ENCODE measurements around the gene ASB13.
"Not testable (repeated sequence)": the region's sequence is repeated elsewhere in the genome, so short reads cannot be mapped to it uniquely, and the experiment has no call there.

Gene ASB13

DNA sequence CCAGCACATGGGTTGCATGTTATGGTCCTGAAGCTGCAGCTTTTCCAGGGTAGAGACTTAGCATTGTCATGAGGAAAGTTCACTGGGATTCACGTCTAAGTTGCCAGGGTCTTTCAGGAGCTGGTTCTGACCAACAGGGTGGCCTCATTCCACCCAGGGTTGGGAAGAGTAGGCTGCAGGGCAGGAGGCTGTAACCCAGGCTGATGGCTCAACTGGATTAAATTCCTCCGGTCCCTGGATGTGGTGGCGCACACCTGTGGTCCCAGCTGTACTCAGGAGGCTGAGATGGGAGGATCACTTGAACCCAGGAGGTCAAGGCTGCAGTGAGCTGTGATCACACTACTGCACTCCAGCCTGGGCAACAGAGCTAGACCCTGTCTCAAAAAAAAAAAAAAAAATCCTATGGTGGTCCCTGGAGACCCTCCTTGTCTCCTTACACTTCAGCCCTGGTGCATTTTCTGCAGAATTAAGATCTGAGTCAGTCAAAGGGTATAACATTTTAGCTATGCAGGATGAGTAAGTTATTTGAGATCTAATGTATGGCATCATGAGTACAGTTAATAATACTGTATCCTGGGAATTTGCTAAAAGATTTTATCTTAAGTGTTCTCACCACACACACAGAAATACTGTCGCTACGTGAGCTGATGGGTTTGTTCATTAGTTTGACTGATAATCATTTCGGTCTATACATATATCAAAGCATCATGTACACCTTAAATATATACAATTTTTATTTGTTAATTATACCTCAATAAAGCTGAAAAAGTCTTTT lies 44.0 kb downstream of the ASB13 start:
- Histone ChIP-seq H3K9ac (ENCODE audit: insufficient read length, low read depth) (no peak overlapping the region), H3K4me3 (ENCODE audit: insufficient read length, low read depth) (no peak overlapping the region), H3K36me3 (ENCODE audit: insufficient read depth, insufficient read length, low read length) (no peaks in the 10 kb centered on the region), H3K27me3 (ENCODE audit: insufficient read depth, insufficient read length) (no peaks in the 10 kb centered on the region), H3K9me3 (ENCODE audit: insufficient read depth, low read length) (no peaks in the 10 kb centered on the region), H3K4me1 (ENCODE audit: insufficient read depth, insufficient read length) (no peaks in the 10 kb centered on the region)
- DNase-seq (ENCODE audit: low read depth, low spot score), result no peak
- TF ChIP-seq YY1 (IDR thresholded peaks at IDR 0.05; ENCODE audit: insufficient read depth, insufficient read length) (no peak), SUZ12 (IDR thresholded peaks at IDR 0.05; ENCODE audit: extremely low read depth, insufficient read depth, insufficient read length) (no peak), ZNF274 (IDR thresholded peaks at IDR 0.05; ENCODE audit: low read depth, low read length) (no peak)

DNA sequence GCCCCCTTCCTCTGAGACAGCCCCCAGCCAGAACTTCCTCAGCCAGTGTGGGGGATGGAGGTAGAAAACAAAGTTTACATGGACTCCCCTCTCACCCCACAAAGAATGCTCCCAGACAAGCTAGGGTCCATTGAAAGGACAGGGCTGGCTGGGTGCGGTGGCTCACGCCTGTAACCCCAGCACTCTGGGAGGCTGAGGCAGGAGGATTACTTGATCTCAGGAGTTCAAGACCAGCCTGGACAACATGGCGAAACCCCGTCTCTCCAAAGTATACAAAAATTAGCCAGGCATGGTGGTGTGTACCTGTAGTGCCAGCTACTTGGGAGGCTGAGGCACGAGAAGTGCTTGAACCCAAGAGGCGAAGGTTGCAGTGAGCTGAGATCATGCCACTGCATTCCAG lies 45.0 kb downstream of the ASB13 start:
- not testable (repeated sequence) for H3K4me3 ChIP-seq (ENCODE audit: insufficient read length, low read depth); H3K9me3 ChIP-seq (ENCODE audit: insufficient read depth, low read length); H3K27me3 ChIP-seq (ENCODE audit: insufficient read depth, insufficient read length); DNase-seq (ENCODE audit: low read depth, low spot score); H3K9ac ChIP-seq (ENCODE audit: insufficient read length, low read depth); H3K4me1 ChIP-seq (ENCODE audit: insufficient read depth, insufficient read length); H3K36me3 ChIP-seq (ENCODE audit: insufficient read depth, insufficient read length, low read length)

DNA sequence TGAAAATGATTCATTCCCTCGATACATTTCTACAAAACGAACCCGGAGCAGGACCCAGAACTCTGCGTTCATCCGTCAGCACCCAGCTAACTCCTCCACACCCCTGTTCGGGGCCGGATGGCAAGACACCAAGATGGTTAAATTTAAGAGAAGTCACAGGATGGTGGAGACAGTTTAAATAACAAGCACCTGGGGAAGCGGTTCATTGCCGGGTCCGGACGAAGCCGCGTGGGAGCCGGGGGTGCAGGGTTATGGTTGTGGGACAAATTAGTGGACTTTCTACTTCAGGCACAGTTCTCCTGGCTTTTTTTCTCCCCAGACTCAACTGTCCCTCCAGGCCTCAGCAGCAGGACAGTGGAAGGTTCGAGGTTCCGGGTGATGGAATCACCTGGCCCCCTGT lies 45.4 kb downstream of the ASB13 start:
- DNase-seq (ENCODE audit: low read depth, low spot score), result no peak
- no peaks in the 10 kb centered on the region for H3K9me3 ChIP-seq (ENCODE audit: insufficient read depth, low read length)
- H3K4me1 ChIP-seq (ENCODE audit: insufficient read depth, insufficient read length), result peaks cover under 1% of the 10 kb centered on the region
- no peak overlapping the region for H3K9ac ChIP-seq (ENCODE audit: insufficient read length, low read depth)
- no peak for TF ChIP-seq SUZ12 (IDR thresholded peaks at IDR 0.05; ENCODE audit: extremely low read depth, insufficient read depth, insufficient read length)
- no peak for TF ChIP-seq ZNF274 (IDR thresholded peaks at IDR 0.05; ENCODE audit: low read depth, low read length)
- no peak for TF ChIP-seq YY1 (IDR thresholded peaks at IDR 0.05; ENCODE audit: insufficient read depth, insufficient read length)
- no peaks in the 10 kb centered on the region for H3K36me3 ChIP-seq (ENCODE audit: insufficient read depth, insufficient read length, low read length)
- H3K4me3 ChIP-seq (ENCODE audit: insufficient read length, low read depth), result no peak overlapping the region
- H3K27me3 ChIP-seq (ENCODE audit: insufficient read depth, insufficient read length), result no peaks in the 10 kb centered on the region

DNA sequence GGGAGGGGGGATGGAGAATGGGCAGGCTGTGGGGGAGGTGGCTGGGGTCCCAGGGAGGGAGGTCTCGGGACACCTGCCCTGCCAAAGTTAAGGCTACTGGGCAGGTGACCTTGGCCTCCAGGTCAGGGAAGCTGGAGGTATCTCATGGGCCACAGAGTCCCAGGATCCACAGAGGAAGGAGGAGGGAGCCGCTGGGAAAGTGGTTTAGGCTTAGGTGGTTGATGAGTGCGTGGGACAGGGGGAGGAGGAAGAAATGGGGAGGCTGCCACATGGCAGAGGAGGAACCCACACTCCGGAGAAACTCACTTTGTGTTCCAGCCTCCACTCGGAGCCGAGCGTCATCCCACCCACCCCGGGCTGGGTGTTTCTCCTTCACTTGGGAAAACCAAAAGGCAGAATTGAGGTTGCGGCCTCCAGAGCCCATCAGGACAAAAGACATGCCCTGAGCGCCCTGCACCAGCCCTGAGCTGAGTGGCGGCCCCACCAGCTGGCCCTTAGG lies 46.1 kb downstream of the ASB13 start:
- Histone ChIP-seq H3K36me3 (ENCODE audit: insufficient read depth, insufficient read length, low read length) (no peaks in the 10 kb centered on the region), H3K4me3 (ENCODE audit: insufficient read length, low read depth) (no peak overlapping the region), H3K9ac (ENCODE audit: insufficient read length, low read depth) (no peak overlapping the region), H3K9me3 (ENCODE audit: insufficient read depth, low read length) (no peaks in the 10 kb centered on the region), H3K27me3 (ENCODE audit: insufficient read depth, insufficient read length) (no peaks in the 10 kb centered on the region), H3K4me1 (ENCODE audit: insufficient read depth, insufficient read length) (peaks cover 4% of the 10 kb centered on the region)
- TF ChIP-seq SUZ12 (IDR thresholded peaks at IDR 0.05; ENCODE audit: extremely low read depth, insufficient read depth, insufficient read length) (no peak), YY1 (IDR thresholded peaks at IDR 0.05; ENCODE audit: insufficient read depth, insufficient read length) (no peak), ZNF274 (IDR thresholded peaks at IDR 0.05; ENCODE audit: low read depth, low read length) (no peak)
- no peak for DNase-seq (ENCODE audit: low read depth, low spot score)

DNA sequence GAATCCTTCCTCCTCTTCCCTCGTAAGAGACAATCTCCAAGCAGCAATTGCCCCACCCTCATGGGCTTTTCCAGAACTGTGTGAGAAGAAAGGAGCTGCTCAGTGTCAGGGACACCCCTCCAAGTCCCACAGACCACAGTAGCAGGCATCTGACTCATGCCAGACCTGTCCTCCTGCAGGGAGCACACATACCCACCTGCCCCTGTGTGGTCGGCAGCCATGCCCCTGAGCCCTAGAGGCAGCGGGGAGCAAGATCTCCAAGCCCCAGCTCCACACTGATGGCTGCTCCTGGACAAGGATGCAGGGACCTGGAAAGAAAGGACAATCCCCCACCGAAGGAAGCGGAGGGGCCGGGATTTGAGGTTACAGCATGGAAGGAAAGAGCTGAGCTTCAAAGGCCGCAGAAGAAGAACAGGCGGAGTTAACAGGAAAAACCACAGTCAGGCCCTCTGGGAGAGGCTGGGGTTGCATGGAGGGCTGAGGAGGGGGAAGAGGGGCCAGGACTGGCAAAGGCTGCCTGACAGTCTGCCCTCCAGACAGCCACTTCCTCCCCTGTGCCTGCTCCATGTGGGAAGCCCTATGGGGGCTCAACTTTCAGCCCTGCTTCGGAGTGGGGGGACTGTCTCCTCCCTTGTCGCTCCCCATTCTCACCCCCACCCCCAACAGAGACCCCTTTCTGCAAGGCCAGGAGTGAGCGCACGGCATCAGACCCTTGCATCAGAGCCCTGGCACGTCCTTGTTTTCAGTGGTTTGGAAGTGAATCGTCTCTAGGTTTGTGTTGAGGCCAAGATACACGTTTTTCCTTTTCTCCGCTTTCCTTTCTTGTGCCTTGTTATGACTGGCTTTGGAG lies 46.8 kb downstream of the ASB13 start:
- no peaks in the 10 kb centered on the region for H3K27me3 ChIP-seq (ENCODE audit: insufficient read depth, insufficient read length)
- no peak for TF ChIP-seq ZNF274 (IDR thresholded peaks at IDR 0.05; ENCODE audit: low read depth, low read length)
- no peak for TF ChIP-seq SUZ12 (IDR thresholded peaks at IDR 0.05; ENCODE audit: extremely low read depth, insufficient read depth, insufficient read length)
- no peak for TF ChIP-seq YY1 (IDR thresholded peaks at IDR 0.05; ENCODE audit: insufficient read depth, insufficient read length)
- peaks cover 4% of the 10 kb centered on the region for H3K4me1 ChIP-seq (ENCODE audit: insufficient read depth, insufficient read length)
- no peak overlapping the region for H3K9ac ChIP-seq (ENCODE audit: insufficient read length, low read depth)
- H3K4me3 ChIP-seq (ENCODE audit: insufficient read length, low read depth), result no peak overlapping the region
- DNase-seq (ENCODE audit: low read depth, low spot score), result no peak
- H3K9me3 ChIP-seq (ENCODE audit: insufficient read depth, low read length), result no peaks in the 10 kb centered on the region
- no peaks in the 10 kb centered on the region for H3K36me3 ChIP-seq (ENCODE audit: insufficient read depth, insufficient read length, low read length)

DNA sequence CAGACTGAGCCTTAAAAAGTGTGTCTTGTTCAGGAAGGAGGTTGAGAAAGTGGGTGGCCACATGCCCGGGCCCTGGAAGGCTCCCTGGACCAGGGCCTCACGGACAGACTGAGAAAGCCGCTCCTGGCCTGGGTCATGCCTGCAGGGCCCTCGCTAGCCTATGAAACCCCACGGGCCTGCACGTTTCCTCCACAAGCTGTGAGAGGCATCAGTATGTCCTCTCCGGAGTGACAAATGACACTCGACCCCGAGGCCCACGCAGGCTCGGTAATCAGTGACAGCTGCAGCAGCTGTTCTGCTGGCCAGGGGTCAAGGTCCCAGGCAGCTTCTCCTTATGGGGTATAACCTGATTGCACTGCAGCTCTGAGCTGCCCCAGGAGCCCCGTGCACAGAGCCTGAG lies 47.6 kb downstream of the ASB13 start:
- no peaks in the 10 kb centered on the region for H3K36me3 ChIP-seq (ENCODE audit: insufficient read depth, insufficient read length, low read length)
- peaks cover 8% of the 10 kb centered on the region for H3K4me1 ChIP-seq (ENCODE audit: insufficient read depth, insufficient read length)
- DNase-seq (ENCODE audit: low read depth, low spot score), result no peak
- H3K27me3 ChIP-seq (ENCODE audit: insufficient read depth, insufficient read length), result no peaks in the 10 kb centered on the region
- TF ChIP-seq YY1 (IDR thresholded peaks at IDR 0.05; ENCODE audit: insufficient read depth, insufficient read length) (no peak), SUZ12 (IDR thresholded peaks at IDR 0.05; ENCODE audit: extremely low read depth, insufficient read depth, insufficient read length) (no peak), ZNF274 (IDR thresholded peaks at IDR 0.05; ENCODE audit: low read depth, low read length) (no peak)
- H3K9me3 ChIP-seq (ENCODE audit: insufficient read depth, low read length), result no peaks in the 10 kb centered on the region
- H3K9ac ChIP-seq (ENCODE audit: insufficient read length, low read depth), result no peak overlapping the region
- no peak overlapping the region for H3K4me3 ChIP-seq (ENCODE audit: insufficient read length, low read depth)

DNA sequence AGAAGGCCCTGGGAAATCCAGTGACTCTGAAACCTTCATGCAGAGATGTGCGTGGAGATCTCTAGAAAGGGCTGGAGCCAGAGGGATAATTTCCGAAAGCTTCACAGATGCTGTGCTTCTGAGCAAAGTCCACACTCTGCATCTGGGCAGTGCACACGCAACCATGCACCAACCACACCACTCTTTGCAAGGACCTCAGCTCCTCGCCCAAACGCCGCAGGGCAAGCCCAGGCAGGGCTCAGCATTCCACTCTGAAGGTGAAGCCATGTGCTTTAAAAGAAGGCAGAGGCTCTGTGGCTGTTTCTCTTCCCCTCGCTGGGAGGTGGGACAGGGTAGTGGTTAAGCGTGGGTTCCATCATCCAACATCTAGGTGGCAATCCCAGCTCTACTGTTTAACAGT lies 48.4 kb downstream of the ASB13 start:
- no peak overlapping the region for H3K9ac ChIP-seq (ENCODE audit: insufficient read length, low read depth)
- H3K4me3 ChIP-seq (ENCODE audit: insufficient read length, low read depth), result no peak overlapping the region
- H3K9me3 ChIP-seq (ENCODE audit: insufficient read depth, low read length), result no peaks in the 10 kb centered on the region
- H3K27me3 ChIP-seq (ENCODE audit: insufficient read depth, insufficient read length), result no peaks in the 10 kb centered on the region
- no peak for DNase-seq (ENCODE audit: low read depth, low spot score)
- no peak for TF ChIP-seq SUZ12 (IDR thresholded peaks at IDR 0.05; ENCODE audit: extremely low read depth, insufficient read depth, insufficient read length)
- TF ChIP-seq YY1 (IDR thresholded peaks at IDR 0.05; ENCODE audit: insufficient read depth, insufficient read length), result no peak
- no peak for TF ChIP-seq ZNF274 (IDR thresholded peaks at IDR 0.05; ENCODE audit: low read depth, low read length)
- peaks cover 10% of the 10 kb centered on the region for H3K4me1 ChIP-seq (ENCODE audit: insufficient read depth, insufficient read length)
- no peaks in the 10 kb centered on the region for H3K36me3 ChIP-seq (ENCODE audit: insufficient read depth, insufficient read length, low read length)
